Cardiac fibroblast (primary cell): Measurements from ENCODE around the gene ADM5.

Source experiments
- DNase-seq, 2 donors: peaks; one replicate each; pipeline versions ENCODE4 v3.0.0 to v3.0.0-alpha.2; 2010; ENCODE audit warnings: low read depth in 2 of 2
- H3K4me3 ChIP-seq, 2 donors: replicated peaks in 1 of 2; 1 replicate in 1 of 2; 2 replicates in 1 of 2; pipeline ENCODE4 v1.5.1; 2011; ENCODE audit warnings: low read depth in 2 of 2, low read length in 2 of 2, mild to moderate bottlenecking in 2 of 2, moderate library complexity in 1 of 2
- TF ChIP-seq, protein P1 (sequence below): IDR thresholded peaks from one replicate; pipeline ENCODE4 v1.5.1; 2011; ENCODE audit warnings: low read depth, mild to moderate bottlenecking, low read length, inconsistent platforms

The ADM5 gene

DNA sequence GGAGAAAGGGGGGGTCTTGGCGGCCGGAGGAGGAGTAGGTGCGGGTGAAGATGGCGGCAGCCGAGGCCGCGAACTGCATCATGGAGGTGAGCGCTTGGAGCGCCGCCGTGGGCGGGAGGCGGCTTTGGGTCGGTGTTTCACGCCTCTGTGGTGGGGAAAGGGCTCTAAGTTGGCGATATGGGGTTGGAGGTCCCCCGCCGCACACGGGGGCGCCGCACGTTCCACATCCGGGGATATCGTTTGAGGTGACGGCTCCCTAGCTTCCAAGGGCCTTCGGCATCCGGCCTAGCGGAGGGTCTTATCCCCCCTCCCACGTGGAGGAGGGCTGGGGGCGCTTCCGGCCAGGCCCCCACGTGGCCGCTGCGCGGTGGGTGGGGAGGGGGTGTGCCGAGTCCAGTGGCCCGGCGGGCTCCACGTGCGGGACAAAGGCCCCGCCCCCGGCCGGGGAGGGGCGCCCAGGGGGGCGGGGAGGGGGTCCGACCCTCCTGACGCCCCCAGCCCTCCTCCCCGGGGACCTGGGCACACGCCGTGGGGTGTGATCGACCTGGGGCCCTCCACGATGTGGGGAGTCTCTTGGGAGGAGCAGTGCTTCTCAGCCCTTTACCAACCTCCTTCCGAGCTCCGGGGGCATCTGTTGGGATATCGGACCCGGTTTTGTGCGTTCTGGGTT lies 12.0 kb upstream of the ADM5 start, which contains the start of gene PRMT1:
Gene PRMT1 (plus strand): TSS at position 41 of the 670 bp plus-strand sequence. CDS start 10 bp downstream, at position 51.
- H3K4me3 ChIP-seq: peak within 1 kb of the TSS; percentile 100
- DNase-seq: no peak
- TF ChIP-seq, protein P1, sequence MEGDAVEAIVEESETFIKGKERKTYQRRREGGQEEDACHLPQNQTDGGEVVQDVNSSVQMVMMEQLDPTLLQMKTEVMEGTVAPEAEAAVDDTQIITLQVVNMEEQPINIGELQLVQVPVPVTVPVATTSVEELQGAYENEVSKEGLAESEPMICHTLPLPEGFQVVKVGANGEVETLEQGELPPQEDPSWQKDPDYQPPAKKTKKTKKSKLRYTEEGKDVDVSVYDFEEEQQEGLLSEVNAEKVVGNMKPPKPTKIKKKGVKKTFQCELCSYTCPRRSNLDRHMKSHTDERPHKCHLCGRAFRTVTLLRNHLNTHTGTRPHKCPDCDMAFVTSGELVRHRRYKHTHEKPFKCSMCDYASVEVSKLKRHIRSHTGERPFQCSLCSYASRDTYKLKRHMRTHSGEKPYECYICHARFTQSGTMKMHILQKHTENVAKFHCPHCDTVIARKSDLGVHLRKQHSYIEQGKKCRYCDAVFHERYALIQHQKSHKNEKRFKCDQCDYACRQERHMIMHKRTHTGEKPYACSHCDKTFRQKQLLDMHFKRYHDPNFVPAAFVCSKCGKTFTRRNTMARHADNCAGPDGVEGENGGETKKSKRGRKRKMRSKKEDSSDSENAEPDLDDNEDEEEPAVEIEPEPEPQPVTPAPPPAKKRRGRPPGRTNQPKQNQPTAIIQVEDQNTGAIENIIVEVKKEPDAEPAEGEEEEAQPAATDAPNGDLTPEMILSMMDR: no peak

DNA sequence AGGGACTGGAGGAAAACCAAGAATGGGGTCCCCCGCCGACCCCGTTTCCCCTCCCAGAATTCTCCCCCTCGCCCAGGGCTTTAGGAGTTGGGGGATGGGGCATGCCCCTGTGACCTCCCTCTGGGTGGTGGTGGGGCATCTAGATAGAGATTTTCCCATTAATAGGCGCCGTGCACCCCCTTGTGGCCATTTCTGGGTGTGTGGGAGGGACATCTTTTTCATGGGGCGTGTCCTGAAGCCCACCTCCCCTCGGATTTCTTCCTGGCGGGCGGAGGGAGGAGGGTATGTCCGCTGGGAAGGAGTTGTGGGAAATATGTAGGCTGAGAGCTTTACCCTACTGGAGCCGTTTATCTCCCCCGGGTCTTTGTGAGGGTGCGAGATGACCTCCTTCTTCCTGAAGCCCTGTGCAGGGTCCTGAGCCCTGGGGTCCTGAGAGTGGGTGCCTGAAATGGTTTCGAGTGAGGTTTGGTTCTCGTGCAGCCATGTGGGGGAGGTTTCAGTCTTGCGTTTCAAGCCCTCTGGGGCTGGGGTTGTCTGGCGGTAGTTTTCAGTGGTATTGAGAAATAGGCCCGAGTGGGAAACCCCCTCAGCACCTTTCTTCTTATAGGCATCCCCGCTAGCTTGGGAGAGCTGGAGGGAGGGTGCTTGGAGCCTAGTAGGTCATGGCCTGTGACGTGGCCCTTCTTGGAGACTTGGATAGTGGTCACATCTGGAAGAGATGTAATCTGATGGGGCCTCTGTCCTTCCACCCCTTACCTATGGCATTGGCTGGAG lies 11.3 kb upstream of the ADM5 start:
- TF ChIP-seq, protein P1: peak; percentile 58
- H3K4me3 ChIP-seq: peak overlapping the region; percentile 100
- DNase-seq: peak; percentile 57 to 77

DNA sequence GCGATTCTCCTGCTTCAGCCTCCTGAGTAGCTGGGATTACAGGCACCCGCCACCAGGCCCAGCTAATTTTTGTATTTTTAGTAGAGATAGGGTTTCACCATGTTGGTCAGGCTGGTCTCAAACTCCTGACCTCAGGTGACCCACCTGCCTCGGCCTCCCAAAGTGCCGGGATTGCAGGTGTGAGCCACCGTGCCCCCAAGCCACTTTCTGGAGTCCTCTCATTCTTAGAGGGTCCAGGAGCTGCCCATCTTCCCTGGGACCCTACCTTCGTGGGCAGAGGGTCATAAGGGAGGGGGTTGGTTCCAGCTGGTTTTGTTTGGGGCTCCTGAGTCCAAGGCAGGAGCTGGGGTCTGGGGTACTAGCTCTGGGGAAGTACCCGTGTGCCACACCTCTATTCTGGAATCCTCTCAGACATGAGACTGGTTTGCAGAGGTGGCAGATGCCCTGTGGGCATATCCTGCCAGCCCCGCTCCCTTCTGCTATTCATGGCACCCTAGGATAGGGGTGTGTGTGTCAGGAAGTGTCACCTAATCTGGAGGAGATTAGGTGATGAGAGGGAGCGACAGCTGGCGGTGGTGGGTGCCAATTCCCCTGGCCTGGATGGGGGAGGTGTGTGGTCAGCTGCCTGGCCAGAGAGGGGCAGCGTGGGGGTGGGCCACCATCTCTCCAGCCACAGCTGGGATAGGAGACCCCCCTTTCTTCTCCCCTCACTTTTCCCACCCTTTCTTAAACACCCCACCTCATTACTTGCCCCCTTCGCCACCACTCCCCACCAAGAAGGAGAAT lies 10.2 kb upstream of the ADM5 start:
- TF ChIP-seq, protein P1: no peak
- no peak overlapping the region for H3K4me3 ChIP-seq
- no peak for DNase-seq

DNA sequence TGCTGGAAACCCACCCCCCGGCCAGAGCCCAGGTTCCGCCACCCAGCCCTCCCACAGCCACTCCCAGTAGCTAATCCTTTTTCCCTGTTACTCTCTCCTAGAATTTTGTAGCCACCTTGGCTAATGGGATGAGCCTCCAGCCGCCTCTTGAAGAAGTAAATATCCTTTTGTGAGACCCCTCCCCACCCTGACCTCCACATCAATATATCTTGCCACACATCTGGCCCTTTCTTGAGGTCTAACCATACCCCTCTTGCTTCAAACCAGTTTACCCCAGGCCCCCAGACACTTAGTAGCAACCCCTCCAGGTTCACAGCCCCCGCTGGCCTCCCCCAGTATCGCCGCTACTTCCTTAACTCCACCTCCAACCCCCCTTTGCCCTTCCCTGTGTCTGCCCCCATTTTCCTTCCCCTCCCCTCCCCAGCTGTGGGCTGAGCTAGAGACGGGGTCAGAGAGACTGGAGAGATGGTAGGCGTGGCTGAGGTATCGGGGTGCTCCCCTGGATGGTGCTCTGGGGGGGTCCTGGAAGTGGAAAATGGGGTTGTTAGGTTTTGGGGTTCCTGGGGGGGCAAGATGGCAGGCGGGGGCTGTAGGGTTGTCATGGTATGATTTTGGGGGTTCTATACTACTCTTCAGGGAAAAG lies 9.5 kb upstream of the ADM5 start:
- TF ChIP-seq, protein P1: no peak
- no peak overlapping the region for H3K4me3 ChIP-seq
- no peak for DNase-seq

DNA sequence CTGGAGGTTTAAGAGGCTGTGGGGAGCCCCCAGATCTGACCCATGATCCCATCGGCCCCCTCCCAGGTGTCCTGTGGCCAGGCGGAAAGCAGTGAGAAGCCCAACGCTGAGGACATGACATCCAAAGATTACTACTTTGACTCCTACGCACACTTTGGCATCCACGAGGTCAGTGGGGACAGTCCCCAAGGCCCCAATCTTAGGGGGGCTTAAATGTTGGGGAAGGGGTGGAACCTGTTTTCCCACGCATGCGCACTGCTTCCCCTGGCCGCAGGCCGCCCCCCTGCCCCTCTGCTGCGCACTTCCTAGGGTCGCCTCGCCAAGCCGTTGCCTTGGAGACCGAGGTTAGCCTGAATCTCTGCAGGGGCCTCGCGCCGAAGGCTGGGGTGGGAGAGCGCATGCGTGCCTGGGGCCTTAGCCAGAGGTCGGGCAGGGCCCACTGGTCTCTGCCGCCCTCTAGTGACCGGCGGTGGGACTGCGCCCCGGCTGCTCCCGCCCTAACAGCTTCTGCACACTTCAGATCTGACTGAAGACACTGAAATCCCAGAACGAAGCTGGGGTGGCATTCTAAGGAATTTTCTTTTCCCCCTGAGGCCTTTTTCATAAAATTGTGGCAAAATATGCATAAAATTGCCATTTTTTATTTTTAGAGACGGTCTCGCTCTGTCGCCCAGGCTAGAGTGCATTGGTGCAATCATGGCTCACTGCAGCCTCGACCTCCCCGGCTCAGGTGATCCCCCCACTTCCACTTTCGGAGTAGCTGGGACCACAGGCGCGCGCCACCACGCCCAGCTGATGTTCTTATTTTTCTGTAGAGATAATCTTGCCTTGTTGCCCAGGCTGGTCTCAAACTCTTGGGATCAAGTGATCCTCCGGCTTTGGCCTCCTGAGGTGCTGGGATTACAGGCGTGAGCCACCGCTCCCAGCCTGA lies 8.7 kb upstream of the ADM5 start:
- no peak overlapping the region for H3K4me3 ChIP-seq
- peak; percentile 89 to 91 for DNase-seq
- TF ChIP-seq, protein P1: peak; percentile 100
